PFSK-1 (cell line): Measurements from ENCODE around the gene RPTOR.

Source experiments
- FOXP2 ChIP-seq: optimal IDR thresholded peaks from 2 replicates; pipeline ENCODE3; 2011; ENCODE audit warnings: borderline replicate concordance, control low read depth, inconsistent platforms; ENCODE audit not compliant: insufficient read depth; ENCODE audit errors: extremely low read length, extremely low read depth
- POLR2AphosphoS5 ChIP-seq: IDR thresholded peaks from 2 replicates; pipeline ENCODE4 v1.6.1; 2012; ENCODE audit warnings: low read depth, mild to moderate bottlenecking, control low read depth, low read length, moderate library complexity
- REST ChIP-seq, 2 experiments: IDR thresholded peaks; 2 replicates each; pipeline versions ENCODE4 v1.6.1 to v1.8.0; 2011 to 2012; ENCODE audit warnings: low read depth in 2 of 2, low read length in 2 of 2, control low read depth in 1 of 2, inconsistent platforms in 1 of 2, mild to moderate bottlenecking in 1 of 2, moderate library complexity in 1 of 2; ENCODE audit not compliant: insufficient read depth in 1 of 2
- SIN3A ChIP-seq: IDR thresholded peaks from 2 replicates; pipeline ENCODE4 v1.6.1; 2012; ENCODE audit warnings: mild to moderate bottlenecking, low read length, moderate library complexity, borderline replicate concordance; ENCODE audit not compliant: insufficient read depth
- TAF1 ChIP-seq: IDR thresholded peaks from 2 replicates; pipeline ENCODE4 v1.6.1; 2012; ENCODE audit warnings: low read length, control low read depth, borderline replicate concordance; ENCODE audit not compliant: insufficient read depth

Gene RPTOR

GRCh38 chr17:80732268-80732667 lies 187.6 kb downstream of the RPTOR start:
- TF ChIP-seq REST (IDR thresholded peaks at IDR 0.05; ENCODE audit: insufficient read depth in 1 of 2, low read depth in 2 of 2, low read length in 2 of 2) (no peak), FOXP2 (no peak), POLR2AphosphoS5 (no peak), TAF1 (no peak)

- TF ChIP-seq FOXP2: no peak
- TF ChIP-seq REST (IDR thresholded peaks at IDR 0.05; ENCODE audit: insufficient read depth in 1 of 2, low read depth in 2 of 2, low read length in 2 of 2): no peak
- no peak for TF ChIP-seq TAF1
- no peak for TF ChIP-seq POLR2AphosphoS5
- no peak for TF ChIP-seq SIN3A
Measured at GRCh38 chr17:80737106-80738019, 192.7 kb downstream of the RPTOR start.

- TF ChIP-seq POLR2AphosphoS5: no peak
- TF ChIP-seq TAF1: no peak
- TF ChIP-seq REST (IDR thresholded peaks at IDR 0.05; ENCODE audit: insufficient read depth in 1 of 2, low read depth in 2 of 2, low read length in 2 of 2): no peak
- no peak for TF ChIP-seq SIN3A
- no peak for TF ChIP-seq FOXP2
Measured at GRCh38 chr17:80738020-80738808, 193.6 kb downstream of the RPTOR start.

GRCh38 chr17:80738987-80739730 lies 194.5 kb downstream of the RPTOR start:
- no peak for TF ChIP-seq SIN3A
- TF ChIP-seq TAF1: no peak
- no peak for TF ChIP-seq FOXP2
- no peak for TF ChIP-seq REST (IDR thresholded peaks at IDR 0.05; ENCODE audit: insufficient read depth in 1 of 2, low read depth in 2 of 2, low read length in 2 of 2)
- TF ChIP-seq POLR2AphosphoS5: no peak
